SJSA1 (cell line): ENCODE results near the gene CXCL9. TPM values are rescaled to one million over a fixed set of nuclear protein-coding genes. Genes with fewer than 3 reads are reported as not detected.
"Not testable (repeated sequence)": the region's sequence is repeated elsewhere in the genome, so short reads cannot be mapped to it uniquely, and the experiment has no call there.

ENCODE experiments used
- DNase-seq, 2 experiments: peaks; one replicate each; pipeline ENCODE4 v3.0.0-alpha.2; 2015 to 2020; ENCODE audit warnings: low spot score in 2 of 2, low read depth in 1 of 2
- H3K27ac ChIP-seq: fragments of 250-450 bp; sonication (Bioruptor Pico); 2 replicates; pipeline ENCODE4 v1.5.1; 2020; ENCODE audit warnings: mild to moderate bottlenecking, moderate library complexity
- H3K27me3 ChIP-seq: fragments of 250-450 bp; sonication (Bioruptor Pico); replicated peaks from 2 replicates; pipeline ENCODE4 v1.5.1; 2020; ENCODE audit warnings: mild to moderate bottlenecking, moderate library complexity
- H3K36me3 ChIP-seq: fragments of 250-450 bp; sonication (Bioruptor Pico); 2 replicates; pipeline ENCODE4 v1.5.1; 2020; ENCODE audit warnings: mild to moderate bottlenecking
- H3K4me1 ChIP-seq: fragments of 250-450 bp; sonication (Bioruptor Pico); replicated peaks from 2 replicates; pipeline ENCODE4 v1.6.1; 2021; ENCODE audit warnings: mild to moderate bottlenecking
- H3K4me3 ChIP-seq: fragments of 250-450 bp; sonication (Bioruptor Pico); 2 replicates; pipeline ENCODE4 v1.5.1; 2020; ENCODE audit warnings: mild to moderate bottlenecking
- H3K9me3 ChIP-seq: fragments of 250-450 bp; sonication (Bioruptor Pico); replicated peaks from 2 replicates; pipeline ENCODE4 v1.5.1; 2020; ENCODE audit warnings: mild to moderate bottlenecking
- total RNA-seq: library from RNA; depleted of rRNA; stranded (reverse); fragments of >200 nt; shearing (Covaris generic); gene quantifications from 2 replicates; pipeline ENCODE4 v1.2.3, GENCODE V29; 2014; rRNA removed

The CXCL9 gene
- total RNA-seq, 1 experiment from 2014 or later: not detected

DNA sequence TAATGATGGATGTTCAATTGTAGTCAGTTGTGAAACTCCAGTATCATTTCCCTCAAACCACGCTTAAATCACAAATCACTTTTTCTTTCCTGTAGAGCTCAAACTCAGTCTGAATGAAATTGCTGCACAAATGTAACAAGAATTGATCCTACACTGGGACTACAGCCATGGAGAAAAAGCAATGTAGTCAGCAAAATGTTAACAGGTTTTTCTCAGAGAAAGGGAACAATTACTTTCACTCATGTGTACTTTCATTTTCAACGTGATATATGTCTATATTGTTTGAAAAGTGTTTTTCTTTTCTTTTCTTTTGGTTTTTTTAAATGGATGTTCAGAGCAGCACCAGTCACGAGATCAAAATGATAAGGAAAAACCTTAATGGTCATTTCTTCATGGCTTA lies 39.2 kb downstream of the CXCL9 start:
- Histone ChIP-seq H3K9me3 (no peaks in the 10 kb centered on the region), H3K36me3 (peaks cover 96% of the 10 kb centered on the region), H3K4me1 (no peaks in the 10 kb centered on the region)

DNA sequence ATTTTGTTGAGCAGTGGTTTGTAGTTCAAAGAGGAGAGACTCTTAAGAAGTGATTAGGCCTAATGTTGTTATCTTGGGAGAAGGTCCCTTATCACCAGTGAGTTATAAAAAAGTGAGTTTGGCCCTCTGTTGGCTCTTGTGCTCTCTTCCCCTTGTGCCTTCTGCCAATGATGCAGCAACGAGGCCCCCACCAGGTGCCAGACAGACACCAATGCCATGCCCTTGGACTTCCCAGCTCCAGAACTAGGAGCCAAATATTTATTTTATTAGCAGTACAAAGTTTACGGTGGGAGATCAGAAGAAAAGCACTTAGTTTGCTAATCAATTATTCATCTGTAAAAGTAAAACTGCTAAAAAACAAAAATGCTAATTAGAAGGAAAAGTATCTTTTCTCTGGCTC lies 43.8 kb downstream of the CXCL9 start:
- no peaks in the 10 kb centered on the region for H3K27me3 ChIP-seq
- no peaks in the 10 kb centered on the region for H3K9me3 ChIP-seq
- H3K4me1 ChIP-seq: no peaks in the 10 kb centered on the region
- H3K27ac ChIP-seq: no peak overlapping the region
- peaks cover 95% of the 10 kb centered on the region for H3K36me3 ChIP-seq
- no peak overlapping the region for H3K4me3 ChIP-seq
- DNase-seq: no peak

More for the DNA sequence above, 39.2 kb downstream of the CXCL9 start:
- no peaks in the 10 kb centered on the region for H3K27me3 ChIP-seq
- DNase-seq: no peak
- no peak overlapping the region for H3K4me3 ChIP-seq
- H3K27ac ChIP-seq: no peak overlapping the region

DNA sequence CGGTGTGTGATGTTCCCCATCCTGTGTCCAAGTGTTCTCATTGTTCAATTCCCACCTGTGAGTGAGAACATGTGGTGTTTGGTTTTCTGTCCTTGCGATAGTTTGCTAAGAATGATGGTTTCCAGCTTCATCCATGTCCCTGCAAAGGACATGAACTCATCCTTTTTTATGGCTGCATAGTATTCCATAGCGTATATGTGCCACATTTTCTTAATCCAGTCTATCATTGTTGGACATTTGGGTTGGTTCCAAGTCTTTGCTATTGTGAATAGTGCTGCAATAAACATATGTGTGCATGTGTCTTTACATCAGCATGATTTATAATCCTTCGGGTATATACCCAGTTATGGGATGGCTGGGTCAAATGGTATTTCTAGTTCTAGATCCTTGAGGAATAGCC lies 45.2 kb downstream of the CXCL9 start:
- H3K9me3 ChIP-seq, H3K27ac ChIP-seq, H3K4me1 ChIP-seq, H3K27me3 ChIP-seq, H3K4me3 ChIP-seq, DNase-seq: not testable (repeated sequence)
- peaks cover 95% of the 10 kb centered on the region for H3K36me3 ChIP-seq

DNA sequence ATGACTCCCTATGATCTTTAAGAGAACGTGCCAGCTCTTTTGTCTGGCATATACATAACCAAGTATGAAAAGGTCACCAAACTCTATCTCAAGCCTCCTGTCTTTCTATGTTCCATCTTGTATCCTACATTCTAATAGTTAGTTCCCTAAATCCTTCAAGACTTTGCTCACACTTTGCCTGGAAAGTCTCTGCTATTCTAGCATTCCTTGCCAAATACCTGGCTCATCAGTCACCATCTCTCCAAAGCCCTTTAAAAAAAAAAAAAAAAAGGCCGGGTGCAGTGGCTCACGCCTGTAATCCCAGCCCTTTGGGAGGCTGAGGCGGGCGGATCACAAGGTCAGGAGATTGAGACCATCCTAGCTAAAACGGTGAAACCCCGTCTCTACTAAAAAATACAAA lies 48.8 kb downstream of the CXCL9 start:
- peaks cover 89% of the 10 kb centered on the region for H3K36me3 ChIP-seq
- not testable (repeated sequence) for H3K4me1 ChIP-seq, H3K27me3 ChIP-seq, H3K27ac ChIP-seq, H3K4me3 ChIP-seq, DNase-seq, H3K9me3 ChIP-seq

DNA sequence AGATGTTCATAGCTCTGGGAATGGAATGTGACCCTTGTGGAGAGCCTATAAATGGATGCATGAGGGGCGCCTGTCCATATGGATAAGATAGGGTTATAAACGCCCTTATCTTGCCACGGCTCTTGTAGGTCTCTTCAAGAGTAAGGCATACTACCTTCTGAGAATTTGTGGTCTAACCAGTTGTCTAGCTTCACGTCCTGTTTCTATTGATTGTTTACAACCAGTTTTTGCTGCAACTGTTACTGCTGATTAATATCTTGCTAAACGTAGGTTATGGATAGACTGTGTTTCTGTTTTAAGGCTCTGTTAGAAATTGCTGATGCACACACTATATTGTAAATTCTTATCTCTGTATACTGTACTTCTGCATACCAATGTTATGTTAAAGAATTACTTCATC lies 52.5 kb downstream of the CXCL9 start:
- H3K4me3 ChIP-seq, H3K9me3 ChIP-seq, H3K27me3 ChIP-seq, DNase-seq, H3K27ac ChIP-seq: not testable (repeated sequence)
- Histone ChIP-seq H3K4me1 (peaks cover 15% of the 10 kb centered on the region), H3K36me3 (peaks cover 82% of the 10 kb centered on the region)

DNA sequence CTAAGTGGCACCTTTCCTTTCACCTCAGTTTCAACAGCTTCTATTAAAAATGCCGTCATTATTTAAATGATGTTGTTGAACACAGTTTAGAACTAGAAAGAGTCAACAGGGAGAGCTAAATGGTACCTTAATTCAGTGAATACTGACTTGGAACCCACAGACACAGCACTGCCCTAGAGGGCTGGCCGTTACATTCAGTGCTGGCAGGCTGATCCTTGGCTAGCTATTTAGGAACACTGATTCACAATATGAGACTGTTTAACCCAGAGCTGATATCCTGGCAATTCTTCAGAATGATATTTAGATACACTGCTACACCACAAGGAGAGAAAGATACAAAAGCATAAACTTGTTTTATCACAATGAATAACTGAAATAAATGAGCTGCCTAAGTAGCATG lies 53.8 kb downstream of the CXCL9 start:
- peaks cover 17% of the 10 kb centered on the region for H3K4me1 ChIP-seq
- no peak overlapping the region for H3K4me3 ChIP-seq
- H3K9me3 ChIP-seq: no peaks in the 10 kb centered on the region
- no peak for DNase-seq
- H3K27me3 ChIP-seq: no peaks in the 10 kb centered on the region
- H3K27ac ChIP-seq: no peak overlapping the region
- H3K36me3 ChIP-seq: peaks cover 80% of the 10 kb centered on the region

Other genes starting within 250 kb of the CXCL9 start
- gene PPEF2, start 105.1 kb downstream of the CXCL9 start, total RNA-seq: not detected in 2 replicates
- gene NAAA, start 66.5 kb downstream of the CXCL9 start, total RNA-seq: 34.3 and 70.4 TPM in 2 replicates
- gene SDAD1, start 16.6 kb downstream of the CXCL9 start, total RNA-seq: 41.0 and 45.1 TPM in 2 replicates
- 0.29 TPM in 1 of 2 replicates, not detected in the other for gene CXCL10, start 16.0 kb upstream of the CXCL9 start, total RNA-seq
- not detected in 2 replicates for gene CXCL11, start 28.6 kb upstream of the CXCL9 start, total RNA-seq
- 1.00 and 7.7 TPM in 2 replicates for gene ART3, start 67.2 kb upstream of the CXCL9 start, total RNA-seq
- gene NUP54, start 140.9 kb upstream of the CXCL9 start, total RNA-seq: 37.5 and 77.7 TPM in 2 replicates
- gene SCARB2, start 206.3 kb upstream of the CXCL9 start, total RNA-seq: 125 and 145 TPM in 2 replicates
- not detected in 2 replicates for gene FAM47E, start 244.2 kb upstream of the CXCL9 start, total RNA-seq